SK-N-SH (cell line): ENCODE results near the gene WDR3. TPM values are rescaled to one million over a fixed set of nuclear protein-coding genes. Genes with fewer than 3 reads are reported as not detected.

Source experiments
- CTCF ChIA-PET: fragments of 300-600, 350-600 bp; formaldehyde crosslinking; extraction: SDS; loops from one replicate; lab custom pipeline; 2021; lab: Yijun Ruan, JAX
- POLR2A ChIA-PET: fragments of 350-600 bp; sonication (Branson Sonifier 250); formaldehyde crosslinking; extraction: SDS; loops from one replicate; lab custom pipeline; 2020; ENCODE audit warnings: antibody characterized with exemption, inconsistent platforms; lab: Yijun Ruan, JAX
- DNase-seq: peaks from one replicate; pipeline ENCODE4 v3.0.0; 2012
- H2AFZ ChIP-seq: fragments of 200-600 bp; sonication (generic); 2 replicates; pipeline ENCODE4 v1.8.1; 2016; ENCODE audit warnings: antibody characterized with exemption, mild to moderate bottlenecking, low read depth
- H3F3A ChIP-seq: fragments of 200-600 bp; sonication (generic); replicated peaks from 2 replicates; pipeline ENCODE3; 2016; ENCODE audit warnings: antibody characterized with exemption, mild to moderate bottlenecking; ENCODE audit not compliant: insufficient read depth
- H3K27ac ChIP-seq, 2 experiments: fragments of 200-500 bp in 1 of 2; fragments of 200-600 bp in 1 of 2; sonication (Bioruptor generic) in 1 of 2; sonication (generic), shearing (Covaris generic) in 1 of 2; 2 replicates each; pipeline versions ENCODE4 v1.5.1 to v1.6.1; 2014 to 2016; ENCODE audit warnings: low read depth in 2 of 2, inconsistent platforms in 1 of 2, low read length in 1 of 2, mild to moderate bottlenecking in 1 of 2, mixed read lengths in 1 of 2
- H3K27me3 ChIP-seq: fragments of 200-600 bp; sonication (generic), shearing (Covaris generic); 2 replicates; pipeline ENCODE4 v1.6.1; 2016; ENCODE audit warnings: mixed run types; ENCODE audit not compliant: insufficient read depth
- H3K36me3 ChIP-seq, 2 experiments: fragments of 200-500 bp in 1 of 2; fragments of 200-600 bp in 1 of 2; sonication (Bioruptor generic) in 1 of 2; sonication (generic) in 1 of 2; replicated peaks in 1 of 2; 2 replicates each; pipeline versions ENCODE3 to v1.5.1; 2014 to 2016; ENCODE audit warnings: low read length in 1 of 2, mild to moderate bottlenecking in 1 of 2; ENCODE audit not compliant: insufficient read depth in 2 of 2, control insufficient read depth in 1 of 2
- H3K4me1 ChIP-seq, 2 experiments: fragments of 200-500 bp in 1 of 2; fragments of 200-600 bp in 1 of 2; sonication (Bioruptor generic) in 1 of 2; sonication (generic), shearing (Covaris generic) in 1 of 2; 2 replicates each; pipeline versions ENCODE4 v1.5.1 to v1.6.1; 2014 to 2016; ENCODE audit warnings: low read depth in 1 of 2, low read length in 1 of 2, mixed run types in 1 of 2; ENCODE audit not compliant: insufficient read depth in 2 of 2, control insufficient read depth in 1 of 2
- H3K4me2 ChIP-seq: fragments of 200-600 bp; sonication (generic), shearing (Covaris generic); 2 replicates; pipeline ENCODE4 v1.6.1; 2017; ENCODE audit warnings: mixed run types
- H3K4me3 ChIP-seq, 2 experiments: fragments of 200-500 bp in 1 of 2; fragments of 200-600 bp in 1 of 2; sonication (Bioruptor generic) in 1 of 2; sonication (generic), shearing (Covaris generic) in 1 of 2; 2 replicates each; pipeline versions ENCODE4 v1.5.1 to v1.8.1; 2014 to 2016; ENCODE audit warnings: low read depth in 2 of 2, inconsistent platforms in 1 of 2, low read length in 1 of 2, mild to moderate bottlenecking in 1 of 2, mixed read lengths in 1 of 2, moderate library complexity in 1 of 2
- H3K79me2 ChIP-seq: fragments of 200-600 bp; sonication (generic); 2 replicates; pipeline ENCODE4 v1.8.1; 2017; ENCODE audit warnings: mild to moderate bottlenecking; ENCODE audit not compliant: insufficient read depth
- H3K9ac ChIP-seq: fragments of 200-600 bp; sonication (generic); 2 replicates; pipeline ENCODE4 v1.6.1; 2017; ENCODE audit warnings: mixed run types
- H3K9me2 ChIP-seq: fragments of 200-600 bp; sonication (generic); 2 replicates; pipeline ENCODE4 v1.6.1; 2017; ENCODE audit warnings: mixed run types
- H3K9me3 ChIP-seq: fragments of 200-600 bp; sonication (generic); 2 replicates; pipeline ENCODE4 v1.6.1; 2017; ENCODE audit warnings: mixed run types, mild to moderate bottlenecking, moderate library complexity
- H4K20me1 ChIP-seq: fragments of 200-600 bp; sonication (generic); 2 replicates; pipeline ENCODE4 v1.6.1; 2017; ENCODE audit warnings: mild to moderate bottlenecking, mixed run types; ENCODE audit not compliant: insufficient read depth
- CHD2 ChIP-seq: fragments of 150-350 bp; IDR thresholded peaks from 2 replicates; pipeline ENCODE4 v1.6.1; 2018; ENCODE audit warnings: low read length; ENCODE audit not compliant: partially characterized antibody
- EP300 ChIP-seq, 2 experiments: IDR thresholded peaks; 2 replicates each; pipeline versions ENCODE4 v1.4.0 to v1.6.1; 2012; ENCODE audit warnings: borderline replicate concordance in 1 of 2, low read depth in 1 of 2, low read length in 1 of 2
- FOXM1 ChIP-seq: IDR thresholded peaks from 2 replicates; pipeline ENCODE4 v1.4.0; 2012; ENCODE audit warnings: low read depth, mild to moderate bottlenecking
- GABPA ChIP-seq: IDR thresholded peaks from 2 replicates; pipeline ENCODE4 v1.4.0; 2012; ENCODE audit warnings: low read depth, mild to moderate bottlenecking
- GATA2 ChIP-seq: sonication (generic); formaldehyde crosslinking; IDR thresholded peaks from 2 replicates; pipeline ENCODE4 v1.5.0; 2020; ENCODE audit warnings: mild to moderate bottlenecking, missing genetic modification reagents
- JUND ChIP-seq: IDR thresholded peaks from 2 replicates; pipeline ENCODE4 v1.4.0; 2012
- MEF2A ChIP-seq: IDR thresholded peaks from 2 replicates; pipeline ENCODE4 v1.4.0; 2012; ENCODE audit warnings: low read depth, borderline replicate concordance
- NRF1 ChIP-seq: IDR thresholded peaks from 2 replicates; pipeline ENCODE4 v1.6.1; 2012; ENCODE audit warnings: low read depth, mild to moderate bottlenecking, low read length
- RCOR1 ChIP-seq: fragments of 150-350 bp; IDR thresholded peaks from 2 replicates; pipeline ENCODE4 v1.6.1; 2017; ENCODE audit warnings: antibody characterized with exemption, low read length
- RFX5 ChIP-seq: IDR thresholded peaks from 2 replicates; pipeline ENCODE4 v1.6.1; 2012; ENCODE audit warnings: mild to moderate bottlenecking, improper control_type of control experiment, low read length
- SIN3A ChIP-seq: IDR thresholded peaks from 2 replicates; pipeline ENCODE4 v1.6.1; 2012; ENCODE audit warnings: low read depth, mild to moderate bottlenecking, low read length, moderate library complexity, borderline replicate concordance
- SMC3 ChIP-seq: IDR thresholded peaks from 2 replicates; pipeline ENCODE4 v1.6.1; 2012; ENCODE audit warnings: low read depth, low read length, improper control_type of control experiment
- TAF1 ChIP-seq: IDR thresholded peaks from 2 replicates; pipeline ENCODE4 v1.6.1; 2012; ENCODE audit warnings: low read depth, mild to moderate bottlenecking, low read length, moderate library complexity, borderline replicate concordance
- TEAD4 ChIP-seq: IDR thresholded peaks from 2 replicates; pipeline ENCODE4 v1.4.0; 2012; ENCODE audit warnings: mild to moderate bottlenecking, borderline replicate concordance; ENCODE audit not compliant: insufficient read depth
- YY1 ChIP-seq: IDR thresholded peaks from 2 replicates; pipeline ENCODE4 v1.4.0; 2012; ENCODE audit warnings: low read depth, mild to moderate bottlenecking
- WGBS: methylation state at CpG from one replicate; pipeline ENCODE4 v1.1.6; 2017; ENCODE audit warnings: low lambda C conversion rate; 5-methylcytosine and 5-hydroxymethylcytosine counted together
- polyA plus RNA-seq, 3 experiments: library from polyadenylated mRNA; depleted of rRNA; stranded (reverse); fragments of >200 nt; gene quantifications; 2 replicates each; pipeline ENCODE4 v1.2.3, GENCODE V29; 2012
- TF ChIP-seq, protein P1 (sequence below): fragments of 150-350 bp; IDR thresholded peaks from 2 replicates; pipeline ENCODE4 v1.6.1; 2017; ENCODE audit warnings: antibody characterized with exemption, low read length, low read depth, borderline replicate concordance
- TF ChIP-seq, protein P2 (sequence below): IDR thresholded peaks from 2 replicates; pipeline ENCODE4 v1.4.0; 2012; ENCODE audit warnings: low read depth, borderline replicate concordance
- TF ChIP-seq, protein P3 (sequence below): IDR thresholded peaks from 2 replicates; pipeline ENCODE4 v1.6.1; 2012; ENCODE audit warnings: mild to moderate bottlenecking, low read depth, low read length, moderate library complexity
- TF ChIP-seq, protein P4 (sequence below): fragments of 200-600 bp; sonication (generic); IDR thresholded peaks from 2 replicates; pipeline ENCODE4 v1.6.1; 2017; ENCODE audit warnings: antibody characterized with exemption, mild to moderate bottlenecking, moderate library complexity

Gene WDR3
- polyA plus RNA-seq, 1 of the 3 experiments (the other 2 are of a cell fraction) = 26.9 TPM

DNA sequence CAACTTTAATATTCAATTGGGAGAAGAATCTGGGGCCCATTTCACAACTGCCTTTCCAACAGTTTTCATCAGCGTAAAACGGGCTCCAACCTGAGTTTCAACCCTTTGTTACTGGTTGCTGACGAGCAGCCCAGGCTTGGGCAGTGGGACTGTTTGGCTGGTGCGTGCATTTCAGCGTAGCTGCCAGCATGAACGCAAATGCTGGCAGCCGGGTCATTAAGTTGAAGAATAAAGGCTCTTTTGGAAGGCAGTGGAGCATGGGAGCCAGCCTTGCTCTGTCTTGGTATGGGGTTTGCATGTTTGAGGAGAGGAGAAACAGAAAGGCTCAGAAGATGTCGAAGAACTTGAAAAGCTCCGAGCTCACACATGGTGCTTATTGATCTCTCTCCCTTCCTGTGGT is 40.7 kb downstream of the WDR3 start:
- Histone ChIP-seq H3K27me3 (no peaks in the 10 kb centered on the region), H3K79me2 (no peaks in the 10 kb centered on the region), H4K20me1 (no peaks in the 10 kb centered on the region), H2AFZ (no peak overlapping the region), H3K4me1 (peaks cover 0 to 2% of the 10 kb centered on the region in 2 experiments; a peak in 2 of 4 replicates), H3K9me3 (no peaks in the 10 kb centered on the region), H3K36me3 (peaks cover 4 to 5% of the 10 kb centered on the region in 2 experiments), H3K4me2 (no peak overlapping the region), H3K4me3 (no peak overlapping the region), H3K9ac (no peak overlapping the region), H3K9me2 (no peaks in the 10 kb centered on the region), H3F3A (peaks cover 5% of the 10 kb centered on the region), H3K27ac (no peak overlapping the region)
- 91% methylated on average over 9 of the region's 9 CpGs for WGBS
- TF ChIP-seq JUND (no peak), CHD2 (no peak), SMC3 (no peak), RFX5 (no peak), YY1 (no peak), FOXM1 (no peak), TEAD4 (no peak), TAF1 (no peak), GABPA (no peak), MEF2A (no peak), SIN3A (no peak)
- TF ChIP-seq, protein P1, sequence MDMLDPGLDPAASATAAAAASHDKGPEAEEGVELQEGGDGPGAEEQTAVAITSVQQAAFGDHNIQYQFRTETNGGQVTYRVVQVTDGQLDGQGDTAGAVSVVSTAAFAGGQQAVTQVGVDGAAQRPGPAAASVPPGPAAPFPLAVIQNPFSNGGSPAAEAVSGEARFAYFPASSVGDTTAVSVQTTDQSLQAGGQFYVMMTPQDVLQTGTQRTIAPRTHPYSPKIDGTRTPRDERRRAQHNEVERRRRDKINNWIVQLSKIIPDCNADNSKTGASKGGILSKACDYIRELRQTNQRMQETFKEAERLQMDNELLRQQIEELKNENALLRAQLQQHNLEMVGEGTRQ = no peak
- TF ChIP-seq, protein P2, sequence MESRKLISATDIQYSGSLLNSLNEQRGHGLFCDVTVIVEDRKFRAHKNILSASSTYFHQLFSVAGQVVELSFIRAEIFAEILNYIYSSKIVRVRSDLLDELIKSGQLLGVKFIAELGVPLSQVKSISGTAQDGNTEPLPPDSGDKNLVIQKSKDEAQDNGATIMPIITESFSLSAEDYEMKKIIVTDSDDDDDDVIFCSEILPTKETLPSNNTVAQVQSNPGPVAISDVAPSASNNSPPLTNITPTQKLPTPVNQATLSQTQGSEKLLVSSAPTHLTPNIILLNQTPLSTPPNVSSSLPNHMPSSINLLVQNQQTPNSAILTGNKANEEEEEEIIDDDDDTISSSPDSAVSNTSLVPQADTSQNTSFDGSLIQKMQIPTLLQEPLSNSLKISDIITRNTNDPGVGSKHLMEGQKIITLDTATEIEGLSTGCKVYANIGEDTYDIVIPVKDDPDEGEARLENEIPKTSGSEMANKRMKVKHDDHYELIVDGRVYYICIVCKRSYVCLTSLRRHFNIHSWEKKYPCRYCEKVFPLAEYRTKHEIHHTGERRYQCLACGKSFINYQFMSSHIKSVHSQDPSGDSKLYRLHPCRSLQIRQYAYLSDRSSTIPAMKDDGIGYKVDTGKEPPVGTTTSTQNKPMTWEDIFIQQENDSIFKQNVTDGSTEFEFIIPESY = no peak
- POLR2A ChIA-PET = no interaction called here
- CTCF ChIA-PET = interaction anchor here (0.9 kb wide), 1 partner anchor 37 kb away, joined by 3 read pairs; no protein-coding TSS in a partner anchor
- no peak for DNase-seq

DNA sequence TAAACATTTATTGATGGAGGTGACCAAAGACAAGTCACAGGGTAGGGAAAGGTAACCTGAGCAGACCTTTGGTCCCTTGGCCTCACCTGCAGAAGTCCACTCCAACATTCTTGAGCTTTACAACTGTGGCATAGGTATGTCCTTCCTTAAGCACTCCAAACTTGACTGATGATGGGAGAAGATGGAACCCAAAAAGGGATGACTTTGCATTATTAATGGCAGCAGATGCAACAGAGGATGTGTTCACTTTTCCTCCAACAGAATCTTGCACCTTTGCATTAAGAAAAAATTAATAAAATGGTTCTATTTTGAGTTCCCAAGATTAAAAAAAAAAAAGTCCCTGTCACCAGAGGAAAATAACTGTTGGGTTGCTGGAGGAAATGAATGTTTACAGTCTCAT is 42.2 kb downstream of the WDR3 start:
- H3K9me3 ChIP-seq = no peaks in the 10 kb centered on the region
- H3K4me1 ChIP-seq = peaks cover 0 to 2% of the 10 kb centered on the region in 2 experiments; a peak in 2 of 4 replicates
- ChIA-PET POLR2A (no interaction called here), CTCF (no interaction called here)
- H3K9ac ChIP-seq = no peak overlapping the region
- no peaks in the 10 kb centered on the region for H3K79me2 ChIP-seq
- H3K9me2 ChIP-seq = no peaks in the 10 kb centered on the region
- H4K20me1 ChIP-seq = no peaks in the 10 kb centered on the region
- H3K27me3 ChIP-seq = no peaks in the 10 kb centered on the region
- no peak overlapping the region for H3K4me3 ChIP-seq
- H3K36me3 ChIP-seq = peaks cover 0 to 2% of the 10 kb centered on the region in 2 experiments
- H3K4me2 ChIP-seq = no peak overlapping the region
- H3K27ac ChIP-seq = no peak overlapping the region
- H2AFZ ChIP-seq = no peak overlapping the region
- H3F3A ChIP-seq = peaks cover 5% of the 10 kb centered on the region
- DNase-seq = no peak
- TF ChIP-seq TEAD4 (no peak), FOXM1 (no peak), NRF1 (no peak), EP300 (IDR thresholded peaks at IDR 0.05; ENCODE audit: borderline replicate concordance in 1 of 2, low read depth in 1 of 2, low read length in 1 of 2) (no peak), TAF1 (no peak), RFX5 (no peak), GATA2 (CRISPR knock-in tag) (no peak), RCOR1 (no peak), YY1 (no peak)
- TF ChIP-seq, protein P3, sequence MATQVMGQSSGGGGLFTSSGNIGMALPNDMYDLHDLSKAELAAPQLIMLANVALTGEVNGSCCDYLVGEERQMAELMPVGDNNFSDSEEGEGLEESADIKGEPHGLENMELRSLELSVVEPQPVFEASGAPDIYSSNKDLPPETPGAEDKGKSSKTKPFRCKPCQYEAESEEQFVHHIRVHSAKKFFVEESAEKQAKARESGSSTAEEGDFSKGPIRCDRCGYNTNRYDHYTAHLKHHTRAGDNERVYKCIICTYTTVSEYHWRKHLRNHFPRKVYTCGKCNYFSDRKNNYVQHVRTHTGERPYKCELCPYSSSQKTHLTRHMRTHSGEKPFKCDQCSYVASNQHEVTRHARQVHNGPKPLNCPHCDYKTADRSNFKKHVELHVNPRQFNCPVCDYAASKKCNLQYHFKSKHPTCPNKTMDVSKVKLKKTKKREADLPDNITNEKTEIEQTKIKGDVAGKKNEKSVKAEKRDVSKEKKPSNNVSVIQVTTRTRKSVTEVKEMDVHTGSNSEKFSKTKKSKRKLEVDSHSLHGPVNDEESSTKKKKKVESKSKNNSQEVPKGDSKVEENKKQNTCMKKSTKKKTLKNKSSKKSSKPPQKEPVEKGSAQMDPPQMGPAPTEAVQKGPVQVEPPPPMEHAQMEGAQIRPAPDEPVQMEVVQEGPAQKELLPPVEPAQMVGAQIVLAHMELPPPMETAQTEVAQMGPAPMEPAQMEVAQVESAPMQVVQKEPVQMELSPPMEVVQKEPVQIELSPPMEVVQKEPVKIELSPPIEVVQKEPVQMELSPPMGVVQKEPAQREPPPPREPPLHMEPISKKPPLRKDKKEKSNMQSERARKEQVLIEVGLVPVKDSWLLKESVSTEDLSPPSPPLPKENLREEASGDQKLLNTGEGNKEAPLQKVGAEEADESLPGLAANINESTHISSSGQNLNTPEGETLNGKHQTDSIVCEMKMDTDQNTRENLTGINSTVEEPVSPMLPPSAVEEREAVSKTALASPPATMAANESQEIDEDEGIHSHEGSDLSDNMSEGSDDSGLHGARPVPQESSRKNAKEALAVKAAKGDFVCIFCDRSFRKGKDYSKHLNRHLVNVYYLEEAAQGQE = no peak
- TF ChIP-seq, protein P1 = no peak
- TF ChIP-seq, protein P4, sequence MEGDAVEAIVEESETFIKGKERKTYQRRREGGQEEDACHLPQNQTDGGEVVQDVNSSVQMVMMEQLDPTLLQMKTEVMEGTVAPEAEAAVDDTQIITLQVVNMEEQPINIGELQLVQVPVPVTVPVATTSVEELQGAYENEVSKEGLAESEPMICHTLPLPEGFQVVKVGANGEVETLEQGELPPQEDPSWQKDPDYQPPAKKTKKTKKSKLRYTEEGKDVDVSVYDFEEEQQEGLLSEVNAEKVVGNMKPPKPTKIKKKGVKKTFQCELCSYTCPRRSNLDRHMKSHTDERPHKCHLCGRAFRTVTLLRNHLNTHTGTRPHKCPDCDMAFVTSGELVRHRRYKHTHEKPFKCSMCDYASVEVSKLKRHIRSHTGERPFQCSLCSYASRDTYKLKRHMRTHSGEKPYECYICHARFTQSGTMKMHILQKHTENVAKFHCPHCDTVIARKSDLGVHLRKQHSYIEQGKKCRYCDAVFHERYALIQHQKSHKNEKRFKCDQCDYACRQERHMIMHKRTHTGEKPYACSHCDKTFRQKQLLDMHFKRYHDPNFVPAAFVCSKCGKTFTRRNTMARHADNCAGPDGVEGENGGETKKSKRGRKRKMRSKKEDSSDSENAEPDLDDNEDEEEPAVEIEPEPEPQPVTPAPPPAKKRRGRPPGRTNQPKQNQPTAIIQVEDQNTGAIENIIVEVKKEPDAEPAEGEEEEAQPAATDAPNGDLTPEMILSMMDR = no peak
